HG02938 (cell line): ENCODE data around the gene DNAJB6.

Experiments
- ATAC-seq: cut with Tn5 transposase; IDR thresholded peaks from one replicate; pipeline ENCODE4 v1.9.1; 2021; ENCODE audit warnings: mild to moderate bottlenecking, moderate library complexity; ENCODE audit not compliant: unreplicated experiment

DNAJB6 gene

DNA sequence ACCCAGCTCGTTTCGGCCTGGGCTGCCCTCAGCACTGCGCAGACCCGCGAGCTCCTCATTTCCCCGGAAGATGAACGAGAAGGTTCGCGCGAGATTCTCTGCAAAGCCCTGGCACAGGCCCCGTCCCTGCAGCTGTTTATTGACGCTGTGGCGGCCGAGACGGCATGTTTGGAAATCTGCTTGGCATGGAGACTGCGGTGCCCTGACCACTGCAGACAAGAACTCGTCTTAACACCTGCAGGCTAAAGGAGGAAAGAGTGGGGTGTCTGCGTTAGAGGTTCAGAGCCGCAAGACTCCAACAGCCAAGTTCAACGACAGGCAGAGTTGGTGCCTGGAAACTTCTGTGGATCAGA, 125.6 kb downstream of the DNAJB6 start:
- ATAC-seq: no peak

- no peak for ATAC-seq
These were observed 126.0 kb downstream of the DNAJB6 start for GRCh38 chr7:157462840-157463239.

DNA sequence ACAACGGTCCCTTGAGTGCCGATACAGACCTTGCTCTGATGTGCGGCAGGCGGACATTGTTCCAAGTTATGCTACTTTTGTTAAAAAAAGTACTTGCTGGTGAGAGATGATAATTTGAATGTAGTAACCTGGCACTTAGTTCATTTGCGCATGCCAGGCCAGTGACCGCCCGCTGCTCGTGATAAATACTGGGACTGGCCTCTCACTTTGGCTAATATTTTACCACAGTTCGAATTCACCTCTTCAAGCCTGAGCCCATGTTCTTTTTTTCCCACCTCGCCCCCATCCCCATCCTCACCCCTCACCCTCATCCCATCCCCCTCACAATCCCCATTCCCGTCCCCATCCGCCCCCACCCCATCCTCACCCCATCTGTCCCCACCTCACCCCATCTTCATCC, 126.4 kb downstream of the DNAJB6 start:
- ATAC-seq: no peak

- ATAC-seq: no peak
These were observed 127.5 kb downstream of the DNAJB6 start for GRCh38 chr7:157464111-157464970.

DNA sequence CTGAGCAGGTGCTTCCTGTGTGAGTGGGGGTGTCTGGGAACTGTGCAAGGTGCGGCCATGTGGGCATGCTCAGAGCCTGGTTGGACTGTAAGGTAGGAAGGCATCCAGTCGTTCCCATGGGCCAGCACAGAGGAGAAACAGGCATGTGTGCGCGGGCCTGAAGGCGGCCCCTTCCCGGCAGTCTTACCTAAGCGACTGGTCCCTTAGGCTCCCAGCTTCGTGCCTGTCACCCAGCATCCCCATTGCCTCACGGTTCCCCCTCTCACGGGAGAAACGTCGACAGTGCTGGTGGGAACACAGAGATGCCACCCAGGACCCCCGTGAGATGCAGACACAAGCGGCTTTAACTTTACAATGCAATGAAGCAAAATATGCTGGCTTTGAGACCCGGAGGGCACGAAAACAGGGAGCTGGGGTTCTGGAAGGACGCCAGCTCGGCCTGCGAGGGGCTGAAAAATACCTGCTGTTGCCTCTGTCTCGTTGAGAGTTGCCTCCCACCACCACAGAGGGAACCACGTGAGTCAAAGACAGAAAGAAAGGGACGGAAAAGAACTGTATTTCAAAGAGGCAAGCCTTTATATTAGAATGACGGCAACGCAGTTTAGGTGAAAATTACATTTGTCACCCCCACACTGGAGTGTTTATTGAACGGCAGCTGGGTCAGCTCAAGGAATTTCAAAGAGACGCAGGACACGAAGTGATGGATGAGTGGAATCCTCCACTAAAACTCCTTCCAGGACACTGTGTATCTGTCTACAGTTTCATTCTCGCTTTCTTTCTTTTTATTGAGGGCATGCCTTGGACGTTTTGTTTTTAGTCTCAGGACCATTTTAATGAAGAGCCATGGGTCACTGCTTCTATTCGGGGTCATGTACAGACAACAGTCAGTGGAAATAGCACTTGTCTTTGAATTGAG, 128.4 kb downstream of the DNAJB6 start:
- no peak for ATAC-seq

DNA sequence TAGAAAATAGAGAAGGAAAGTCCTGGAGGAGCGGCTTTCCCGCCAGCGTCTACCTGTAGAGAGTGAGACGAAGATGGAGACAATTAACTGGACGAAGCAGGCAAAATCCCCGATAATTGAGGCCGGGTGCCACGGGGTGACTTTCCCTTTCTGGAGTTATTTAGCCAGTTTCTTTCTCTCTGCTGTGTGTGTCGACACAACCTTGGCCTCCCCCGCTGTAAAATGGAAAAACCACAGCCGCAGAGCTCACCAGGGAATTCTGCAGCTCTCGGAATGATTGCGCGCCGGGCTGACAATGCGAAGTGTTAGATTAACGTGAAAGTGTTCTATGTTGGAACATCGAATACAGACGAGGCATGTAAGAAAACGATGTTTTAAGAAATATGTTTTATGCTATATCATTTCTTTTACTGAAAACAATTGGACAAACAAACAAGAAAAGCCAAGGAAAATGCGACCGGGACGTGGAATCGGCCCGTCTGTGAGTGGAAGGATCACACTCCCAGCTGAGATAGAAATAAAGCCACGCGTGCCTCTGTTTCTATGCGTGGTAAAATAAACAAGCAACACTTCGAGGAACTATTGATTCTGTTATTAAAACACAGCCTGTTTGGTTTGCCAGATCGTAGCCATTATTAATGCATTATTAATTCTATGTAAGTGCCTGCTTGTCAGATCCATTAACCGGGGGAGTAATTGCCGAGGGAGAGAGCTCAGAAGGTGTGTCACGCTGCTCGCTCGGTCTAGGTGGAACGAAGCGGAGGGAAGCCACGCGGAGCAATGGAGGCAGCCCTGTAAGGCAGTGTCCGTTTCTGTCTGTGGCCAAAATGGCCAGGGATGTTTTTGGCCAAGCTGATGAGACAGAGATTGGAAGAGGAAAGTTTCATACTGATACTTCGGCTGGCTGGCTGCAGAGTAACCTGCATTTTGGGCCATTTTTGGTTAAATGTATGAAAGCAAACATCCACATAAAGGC, 129.4 kb downstream of the DNAJB6 start:
- no peak for ATAC-seq

DNA sequence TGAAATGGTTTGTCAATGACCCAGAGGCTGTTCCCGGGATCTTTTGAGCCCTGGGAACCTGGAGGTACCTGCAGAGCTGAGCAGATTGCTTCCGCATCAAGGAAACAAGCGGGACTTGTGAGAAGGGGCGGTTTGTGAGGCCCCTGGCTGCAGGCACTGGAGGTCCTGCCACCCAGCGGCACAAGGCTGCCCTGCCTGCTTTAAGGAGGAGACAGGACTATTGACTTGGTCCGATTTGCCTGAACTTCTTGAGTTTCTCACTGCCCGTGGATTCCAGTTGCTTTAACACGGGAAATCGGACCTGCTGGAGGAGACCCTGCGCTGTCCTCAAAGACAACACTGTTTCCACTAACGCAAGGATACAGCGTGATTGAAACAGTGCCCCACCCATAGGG, 130.1 kb downstream of the DNAJB6 start:
- ATAC-seq: no peak
